Measurements from ENCODE around the gene SREBF1. TPM values are rescaled to one million over a fixed set of nuclear protein-coding genes. Genes with fewer than 3 reads are reported as not detected.

SREBF1 gene
- total and polyA plus RNA-seq, 2 of the 4 experiments (the other 2 are of a cell fraction): 3.4 to 20.4 TPM

- H3K9me3 ChIP-seq (ENCODE audit: control insufficient read depth, insufficient read depth, low read length): no peaks in the 10 kb centered on the region
- H3K4me1 ChIP-seq (ENCODE audit: control insufficient read depth, insufficient read depth, low read length): peaks cover 27% of the 10 kb centered on the region
- WGBS, 2 experiments (ENCODE audit: extremely low coverage in 2 of 2, insufficient read length in 1 of 2): 100% methylated on average over 3 of the region's 22 CpGs; no CpG with 5 or more reads in 1 of the 2 experiments
- H3K4ac ChIP-seq (ENCODE audit: low read depth, low read length): no peak overlapping the region
- H3K9me1 ChIP-seq (ENCODE audit: insufficient read depth, low read length): peaks cover 12% of the 10 kb centered on the region
- H3K36me3 ChIP-seq (ENCODE audit: control insufficient read depth, insufficient read depth, low read length): peaks cover 67% of the 10 kb centered on the region
- TF ChIP-seq MAZ (IDR thresholded peaks at IDR 0.05; ENCODE audit: borderline replicate concordance, low read depth, low read length) (no peak), POLR2A (IDR thresholded peaks at IDR 0.05; ENCODE audit: low read depth, low read length) (0 out of 2 replicates have a peak, but pooled peaks have one; percentile 18), NFE2L2 (IDR thresholded peaks at IDR 0.05; ENCODE audit: low read depth, low read length) (no peak), MXI1 (IDR thresholded peaks at IDR 0.05; ENCODE audit: borderline replicate concordance, low read depth, low read length) (no peak)
- intact Hi-C loops (cut with micrococcal nuclease): no loop called here
- no peak overlapping the region for H2BK15ac ChIP-seq (ENCODE audit: low read depth, low read length)
- no peak overlapping the region for H3K56ac ChIP-seq (ENCODE audit: extremely low read depth, insufficient read depth, low read length)
- no peak overlapping the region for H3K14ac ChIP-seq (replicated peaks; ENCODE audit: low read depth, low read length)
- POLR2A ChIA-PET (ENCODE audit: unreplicated experiment): no interaction called here
- H3K79me1 ChIP-seq (ENCODE audit: low read depth in 1 of 2, low read length in 2 of 2): peaks cover 12 to 53% of the 10 kb centered on the region in 2 experiments
- no peak overlapping the region for H3K9ac ChIP-seq (ENCODE audit: low read depth, low read length)
- no peak overlapping the region for H2AFZ ChIP-seq (replicated peaks; ENCODE audit: low read length, poor library complexity)
- no peak overlapping the region for H2BK20ac ChIP-seq (ENCODE audit: low read depth, low read length)
- no peak overlapping the region for H3K27ac ChIP-seq (ENCODE audit: insufficient read depth, low read length)
- DNase-seq: no peak
- no TSS peak for BruUV-seq (replicated peaks)
- dilution Hi-C loops (cut with HindIII; ENCODE audit: low sequenced_read_pairs, unreplicated experiment): no loop called here
- no peak overlapping the region for H3K4me2 ChIP-seq (ENCODE audit: low read depth, low read length)
- H4K91ac ChIP-seq (ENCODE audit: insufficient read depth, low read depth, low read length): no peak overlapping the region
- no peak overlapping the region for H3K4me3 ChIP-seq (ENCODE audit: insufficient read depth, low read depth, low read length)
- H4K20me1 ChIP-seq (ENCODE audit: insufficient read depth, low read length): peaks cover 70% of the 10 kb centered on the region
- no peaks in the 10 kb centered on the region for H3K27me3 ChIP-seq (ENCODE audit: control insufficient read depth, insufficient read depth, low read length)
- H2AK5ac ChIP-seq (ENCODE audit: low read depth, low read length): no peak overlapping the region
- H3K18ac ChIP-seq (ENCODE audit: low read depth, low read length): no peak overlapping the region
- in situ Hi-C loops (cut with MboI; ENCODE audit: low sequenced_read_pairs): no loop called here
- H3K23ac ChIP-seq (ENCODE audit: low read depth, low read length): no peak overlapping the region
- CTCF ChIA-PET: no interaction called here
- no peak overlapping the region for H2BK120ac ChIP-seq (ENCODE audit: low read depth, low read length)
- no peak overlapping the region for H4K8ac ChIP-seq (ENCODE audit: low read depth in 2 of 2, low read length in 2 of 2)
- no peak overlapping the region for H2BK5ac ChIP-seq (ENCODE audit: low read depth, low read length, poor library complexity, severe bottlenecking)
- no peak overlapping the region for H2AK9ac ChIP-seq (replicated peaks; ENCODE audit: low read depth, low read length, poor library complexity)
- H4K5ac ChIP-seq (ENCODE audit: low read depth, low read length): no peak overlapping the region
- no peak for ATAC-seq (ENCODE audit: low read depth)
Measured at GRCh38 chr17:17816240-17816814, 20.5 kb downstream of the SREBF1 start.

Data from IMR-90 (cell line).